GM19397 (cell line): ENCODE data around the gene WDR48.

ENCODE experiments used
- ATAC-seq: cut with Tn5 transposase; IDR thresholded peaks from one replicate; pipeline ENCODE4 v1.9.1; 2021; ENCODE audit warnings: mild to moderate bottlenecking, moderate library complexity; ENCODE audit not compliant: unreplicated experiment

Gene WDR48

DNA sequence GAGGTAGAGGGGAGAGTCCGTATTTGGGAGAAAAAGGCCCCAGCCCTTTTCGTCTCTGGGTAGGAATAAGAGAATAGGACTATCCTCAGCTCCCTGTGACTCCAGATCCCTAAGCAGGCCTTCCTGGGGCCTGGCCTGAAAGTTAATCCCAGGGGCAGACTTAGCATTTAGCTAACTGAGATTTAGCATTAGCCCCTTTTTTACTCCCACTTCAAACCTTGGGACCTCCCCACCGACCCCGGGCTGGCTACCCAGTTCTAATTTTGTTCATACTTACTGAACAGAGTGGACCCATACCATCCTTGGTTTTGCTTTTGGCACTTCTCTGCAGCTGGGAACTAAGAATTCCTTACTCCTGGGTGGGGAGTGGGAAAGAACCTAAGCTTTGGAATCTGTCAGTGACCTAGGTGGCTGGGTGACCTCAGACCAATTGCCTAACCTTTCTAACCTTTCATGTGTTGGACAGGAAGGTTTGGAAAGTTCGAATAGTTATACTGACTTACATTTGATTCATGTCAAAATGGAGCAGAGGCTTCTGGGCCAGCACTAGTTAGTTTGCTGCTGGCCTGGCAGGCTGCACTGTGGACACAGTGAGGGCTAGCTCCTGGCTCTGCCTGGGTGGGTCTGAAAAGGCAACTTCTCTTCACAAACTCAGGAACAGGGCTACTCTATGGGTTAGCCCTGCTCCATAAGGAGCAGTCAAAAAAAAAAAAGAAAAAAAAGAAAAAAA lies 67.3 kb downstream of the WDR48 start:
- no peak for ATAC-seq

DNA sequence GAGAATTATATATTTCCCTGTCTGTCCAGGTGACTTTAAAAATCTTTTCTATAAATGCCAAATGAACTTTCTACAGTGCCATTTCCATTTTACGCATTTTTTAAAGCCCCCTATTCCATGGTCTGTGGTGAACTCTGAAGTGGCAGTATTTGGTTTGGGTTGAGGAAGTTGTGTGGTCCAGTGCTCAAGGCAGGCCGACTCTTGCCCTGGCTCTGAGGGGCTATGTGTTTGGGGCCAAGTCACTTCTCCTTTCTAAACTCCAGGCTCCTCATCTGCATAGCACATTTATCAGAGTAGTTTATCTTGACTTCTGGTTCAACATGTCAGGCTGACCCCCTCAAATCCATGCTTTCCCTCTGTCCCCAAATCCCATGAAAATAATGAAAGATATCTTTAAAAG lies 69.8 kb downstream of the WDR48 start:
- ATAC-seq: no peak

DNA sequence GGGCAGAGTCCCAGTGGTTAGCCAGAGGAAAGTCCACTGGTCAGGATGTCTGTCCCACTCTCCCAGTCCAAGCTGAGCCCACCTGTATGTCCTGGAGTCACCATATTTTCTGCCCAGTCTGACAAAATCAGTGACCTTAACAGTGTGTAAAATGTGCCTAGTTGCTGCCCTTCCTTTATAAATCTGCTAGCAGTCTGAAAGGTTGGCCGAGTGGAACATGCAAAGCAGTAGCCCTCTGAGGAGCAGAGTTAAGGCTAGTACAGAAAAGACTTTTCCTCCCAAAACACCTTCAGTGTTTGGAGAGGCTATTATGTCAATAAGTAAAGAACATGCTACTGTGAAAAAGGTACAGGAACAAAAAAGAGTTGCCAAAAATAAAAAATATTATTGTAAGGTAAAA lies 71.0 kb downstream of the WDR48 start:
- ATAC-seq: peak; percentile 72

DNA sequence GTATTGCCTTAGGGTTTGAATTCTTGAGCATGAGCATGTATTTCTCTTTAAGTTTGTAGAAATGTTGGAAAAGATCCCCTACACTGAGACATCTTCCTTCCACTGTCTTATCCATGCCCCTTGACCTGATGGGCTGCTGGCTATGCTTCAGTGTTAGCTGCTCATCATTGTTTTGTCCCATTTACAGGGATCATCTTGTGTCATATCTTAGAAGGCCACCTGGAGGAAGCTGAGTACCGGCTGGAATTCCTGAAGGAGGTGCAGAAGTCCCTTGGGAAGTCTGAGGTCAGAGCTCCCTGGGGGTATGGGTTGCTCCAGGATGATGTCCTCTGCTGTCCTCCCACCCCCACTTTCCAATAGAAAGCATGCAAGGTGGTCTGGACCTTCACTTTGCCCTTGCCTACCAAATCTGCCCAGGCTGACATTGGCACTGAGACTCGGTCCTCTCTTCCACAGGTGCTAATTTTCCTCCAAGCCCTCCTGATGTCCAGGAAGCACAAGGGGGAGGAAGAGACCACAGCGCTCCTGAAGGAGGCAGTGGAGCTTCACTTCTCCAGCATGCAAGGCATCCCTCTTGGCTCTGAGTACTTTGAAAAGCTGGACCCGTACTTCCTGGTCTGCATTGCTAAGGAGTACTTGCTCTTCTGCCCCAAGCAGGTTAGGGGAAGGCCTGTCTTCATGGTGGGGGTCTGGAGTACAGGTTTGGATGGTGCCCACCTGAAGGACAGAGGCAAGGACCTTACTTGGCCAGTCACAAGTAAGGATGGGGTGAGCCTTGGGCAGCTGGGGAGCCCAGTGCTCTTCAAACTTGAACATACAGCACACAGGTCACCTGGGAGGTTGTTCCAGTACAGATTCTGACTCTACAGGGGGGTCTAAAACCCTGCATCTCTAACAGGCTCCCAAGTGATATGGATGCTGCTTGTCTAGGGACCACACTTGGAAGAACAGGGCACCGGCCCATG lies 73.3 kb downstream of the WDR48 start:
- no peak for ATAC-seq

DNA sequence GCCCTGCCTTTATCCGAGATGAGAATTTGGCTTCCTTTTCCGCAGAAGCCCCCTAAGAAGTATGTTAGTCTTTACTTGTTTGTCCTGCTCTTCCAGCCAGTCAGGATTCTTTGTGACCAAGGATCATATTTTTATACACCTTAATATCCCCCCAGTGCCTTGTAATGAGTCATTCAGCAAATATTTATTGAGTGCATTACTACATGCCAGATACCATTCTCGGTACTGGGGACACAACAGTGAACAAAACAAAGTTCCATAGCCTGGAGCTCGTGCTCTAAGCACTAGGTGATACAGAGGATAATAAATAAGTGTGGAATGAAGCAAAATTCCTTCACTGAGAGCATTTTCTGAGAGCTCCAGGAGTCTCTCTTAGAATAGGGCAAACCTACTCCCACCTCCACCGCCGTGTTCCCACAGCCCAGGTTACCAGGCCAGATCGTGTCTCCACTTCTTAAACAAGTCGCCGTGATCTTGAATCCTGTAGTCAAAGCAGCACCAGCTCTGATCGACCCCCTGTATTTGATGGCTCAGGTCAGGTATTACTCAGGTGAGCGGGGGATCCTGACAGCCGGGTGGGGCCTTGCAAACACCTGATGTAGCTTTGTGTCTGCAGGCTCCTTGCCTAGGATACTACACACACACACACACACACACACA lies 74.2 kb downstream of the WDR48 start:
- ATAC-seq: no peak

DNA sequence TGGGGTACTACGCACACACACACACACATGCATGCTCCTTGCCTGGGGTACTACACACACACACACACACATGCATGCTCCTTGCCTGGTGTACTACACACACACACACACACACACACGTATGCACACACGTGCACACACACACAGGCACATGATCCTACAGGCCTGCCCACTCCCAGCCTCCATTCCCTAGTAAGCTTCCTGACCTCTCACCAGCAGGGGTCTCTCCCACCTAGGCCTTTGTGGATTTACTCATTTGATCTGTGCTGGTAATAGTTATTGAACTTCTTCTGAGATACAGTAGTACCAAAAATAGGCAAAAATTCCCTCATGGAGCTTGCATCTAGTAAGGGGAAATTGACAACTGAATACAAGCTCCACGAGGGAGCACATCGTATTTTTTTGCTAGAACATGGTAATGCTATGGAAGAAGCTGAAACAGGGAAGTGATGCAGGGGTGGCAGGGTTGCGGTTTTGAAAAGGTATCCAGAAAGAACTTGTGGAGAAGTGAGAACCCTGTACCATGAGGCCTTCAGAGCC lies 74.8 kb downstream of the WDR48 start:
- ATAC-seq: no peak

DNA sequence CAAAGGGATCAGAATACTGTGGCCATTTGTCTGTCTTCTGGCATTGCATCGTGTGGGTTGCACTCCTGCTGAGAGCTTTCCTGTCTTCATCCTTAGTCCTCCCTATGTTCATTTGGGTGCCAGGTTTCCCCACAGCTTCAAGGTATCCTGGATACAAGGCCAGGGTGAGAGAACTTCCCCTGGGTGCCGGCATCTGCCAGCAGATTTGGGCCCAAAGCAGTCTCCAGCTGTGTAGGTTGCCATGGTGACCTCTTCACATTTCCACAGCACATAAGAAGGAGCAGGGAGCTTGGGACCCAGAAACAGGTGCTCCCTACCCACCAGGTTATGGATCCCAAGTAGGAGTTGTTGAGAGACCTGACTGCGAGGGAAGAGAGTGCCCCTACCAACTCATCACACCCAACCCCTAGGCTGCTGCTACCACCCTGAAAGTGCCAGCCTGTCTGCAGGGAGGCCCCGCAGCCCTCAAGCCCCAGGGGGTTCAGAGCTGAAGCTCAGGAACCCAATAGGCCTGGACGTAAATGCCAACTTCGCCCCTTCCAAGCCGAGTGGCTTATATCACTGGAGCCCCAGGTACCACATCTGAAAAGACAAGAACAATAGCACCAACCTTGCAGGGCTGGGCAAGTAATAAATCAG lies 75.6 kb downstream of the WDR48 start:
- ATAC-seq: no peak

DNA sequence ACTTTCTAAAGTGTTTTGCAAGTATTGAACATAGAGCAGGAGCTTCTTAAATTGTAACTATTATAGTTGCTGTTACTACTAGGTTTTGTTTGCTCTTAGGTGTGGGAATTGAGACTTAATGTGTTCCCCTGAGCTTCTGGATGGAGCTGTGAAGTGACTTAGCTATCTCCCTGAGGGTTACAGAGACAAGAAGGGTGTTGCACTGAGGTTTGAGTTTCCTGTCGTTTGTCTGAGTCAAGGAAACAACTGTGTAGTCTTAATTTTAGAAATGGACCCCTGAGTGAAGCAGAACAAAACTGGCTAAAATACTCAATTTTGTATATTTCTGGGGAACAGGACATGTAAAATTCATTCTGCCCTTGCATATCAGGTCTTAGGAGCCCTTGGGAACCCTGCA lies 76.1 kb downstream of the WDR48 start:
- no peak for ATAC-seq

DNA sequence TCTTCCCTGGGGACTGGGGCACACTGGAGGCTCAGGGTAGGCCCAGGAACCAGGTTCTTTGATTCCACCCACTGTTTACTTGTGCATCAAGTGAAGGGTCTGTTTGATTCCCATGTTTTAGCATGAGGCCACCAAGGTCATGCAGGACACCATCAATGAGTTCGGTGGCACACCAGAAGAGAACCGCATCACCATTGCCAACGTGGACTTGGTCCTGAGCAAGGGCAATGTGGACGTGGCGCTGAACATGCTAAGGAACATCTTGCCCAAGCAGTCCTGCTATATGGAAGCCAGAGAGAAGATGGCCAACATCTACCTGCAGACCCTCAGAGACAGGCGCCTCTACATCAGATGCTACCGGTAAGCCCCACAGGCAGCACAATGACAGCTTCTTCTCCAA lies 77.1 kb downstream of the WDR48 start:
- ATAC-seq: no peak

DNA sequence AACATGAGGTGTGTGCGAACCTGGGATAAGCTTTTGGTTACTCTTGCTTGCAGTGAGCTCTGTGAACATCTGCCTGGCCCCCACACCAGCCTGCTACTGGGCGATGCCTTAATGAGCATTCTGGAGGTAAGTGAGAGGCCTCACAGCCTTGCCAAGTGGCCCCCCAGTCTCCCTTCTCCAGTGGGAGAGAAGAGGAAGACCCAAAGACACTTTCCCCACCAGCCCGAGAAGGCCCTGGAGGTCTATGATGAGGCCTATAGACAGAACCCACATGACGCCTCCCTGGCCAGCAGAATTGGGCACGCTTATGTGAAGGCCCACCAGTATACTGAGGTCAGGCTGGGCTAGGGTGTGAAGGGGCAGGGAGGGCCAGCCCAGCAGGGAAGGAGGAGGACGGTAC lies 78.2 kb downstream of the WDR48 start:
- ATAC-seq: no peak

DNA sequence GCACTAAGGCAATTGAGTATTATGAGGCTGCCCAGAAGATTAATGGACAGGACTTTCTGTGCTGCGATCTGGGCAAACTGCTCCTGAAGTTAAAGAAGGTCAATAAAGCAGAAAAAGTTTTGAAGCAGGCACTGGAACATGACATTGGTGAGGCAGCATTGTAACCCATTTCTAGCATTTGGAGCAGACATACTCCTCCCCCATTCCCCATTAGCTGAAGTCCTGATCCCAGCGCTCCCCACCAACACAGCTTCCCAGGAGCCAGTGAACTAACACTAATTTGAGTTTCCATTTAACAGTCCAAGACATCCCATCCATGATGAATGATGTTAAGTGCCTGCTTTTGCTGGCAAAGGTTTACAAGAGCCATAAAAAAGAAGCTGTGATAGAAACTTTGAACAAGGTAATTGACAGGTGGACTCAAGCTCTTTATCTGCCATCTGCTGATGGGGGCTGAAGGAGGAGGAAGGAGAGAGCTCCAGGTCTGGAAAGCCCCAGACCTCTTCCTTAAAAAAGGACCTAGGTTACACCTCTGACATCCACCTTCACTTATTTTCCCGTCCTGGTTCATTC lies 79.0 kb downstream of the WDR48 start:
- ATAC-seq: no peak

DNA sequence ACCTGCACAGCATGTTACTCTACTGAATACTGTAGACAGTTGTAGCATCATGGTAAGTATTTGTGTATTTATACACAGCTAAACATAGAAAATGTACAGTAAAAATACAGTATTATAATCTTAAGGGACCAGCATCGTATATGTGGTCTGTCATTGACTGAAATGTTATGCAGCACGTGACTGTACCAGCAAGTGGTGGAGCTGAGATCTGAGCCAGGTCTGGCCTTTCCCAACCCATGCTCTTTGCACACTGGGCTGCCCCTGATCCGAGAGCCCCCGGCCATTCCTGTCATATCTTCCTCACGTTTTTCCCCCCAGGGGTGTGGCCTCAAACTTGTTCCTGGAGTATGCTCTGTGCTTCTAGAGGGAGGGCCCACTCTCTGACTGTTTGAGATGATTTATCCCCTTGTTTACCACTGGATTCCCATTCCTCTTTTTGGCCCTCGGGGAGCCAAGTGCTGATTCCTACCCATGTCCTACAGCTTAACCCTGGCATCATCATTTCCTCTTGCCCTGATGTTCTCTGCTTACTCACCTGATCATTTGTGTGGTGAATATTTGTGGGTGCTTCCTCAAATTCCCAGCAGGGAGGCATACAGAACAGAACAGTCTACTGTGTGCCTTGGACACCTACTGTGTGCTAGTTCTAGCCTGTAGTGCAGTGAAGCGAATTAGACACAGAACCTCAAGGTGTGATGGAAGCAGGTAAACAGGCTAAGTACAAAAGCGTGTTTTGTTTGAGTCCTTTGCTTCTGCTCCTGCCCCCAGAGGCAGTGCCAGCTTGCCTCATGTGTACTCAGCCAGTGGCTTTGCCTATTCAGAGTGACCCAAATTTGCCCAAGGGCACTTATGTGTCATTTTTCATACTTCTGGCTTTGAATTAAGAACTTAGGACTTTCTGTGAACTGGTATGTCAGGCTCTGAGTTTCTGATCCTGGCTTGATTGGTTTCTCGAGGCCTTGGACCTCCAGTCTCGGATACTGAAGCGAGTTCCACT lies 80.6 kb downstream of the WDR48 start:
- ATAC-seq: no peak

DNA sequence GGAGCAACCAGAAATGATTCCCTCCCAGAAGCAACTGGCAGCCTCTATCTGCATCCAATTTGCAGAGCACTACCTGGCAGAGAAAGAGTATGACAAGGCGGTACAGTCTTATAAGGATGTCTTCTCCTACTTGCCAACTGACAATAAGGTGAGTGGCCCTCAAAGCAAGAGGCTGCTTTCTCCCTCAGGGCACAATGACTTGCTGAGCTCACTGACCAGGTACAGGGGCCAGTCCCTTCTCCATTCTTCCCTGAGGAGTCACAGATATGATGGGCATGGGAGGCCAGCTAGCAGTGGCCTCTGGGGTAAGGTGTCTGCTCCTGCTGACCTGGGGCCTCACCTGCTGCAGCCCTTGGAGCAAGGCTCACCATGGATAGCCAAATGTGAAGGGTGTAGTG lies 81.3 kb downstream of the WDR48 start:
- no peak for ATAC-seq

DNA sequence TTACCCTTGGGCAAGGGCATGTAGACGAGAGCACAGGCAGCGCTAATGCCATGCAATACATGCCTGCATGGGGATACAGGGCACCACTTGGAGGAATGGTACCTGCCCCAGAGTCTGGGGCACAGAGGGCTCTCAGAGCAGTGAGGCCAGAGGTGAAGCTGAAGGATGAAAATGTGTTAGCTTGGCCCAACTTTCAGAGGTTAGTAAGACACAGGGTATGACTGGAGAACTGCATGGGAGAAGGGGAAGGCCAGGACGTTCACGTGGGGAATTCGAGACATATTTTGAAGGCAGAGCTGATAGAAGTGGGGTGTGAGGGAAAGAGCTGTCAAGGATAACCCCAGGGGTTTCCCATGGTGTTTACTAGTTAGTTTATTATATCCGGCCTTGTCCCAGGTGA lies 82.0 kb downstream of the WDR48 start:
- no peak for ATAC-seq

DNA sequence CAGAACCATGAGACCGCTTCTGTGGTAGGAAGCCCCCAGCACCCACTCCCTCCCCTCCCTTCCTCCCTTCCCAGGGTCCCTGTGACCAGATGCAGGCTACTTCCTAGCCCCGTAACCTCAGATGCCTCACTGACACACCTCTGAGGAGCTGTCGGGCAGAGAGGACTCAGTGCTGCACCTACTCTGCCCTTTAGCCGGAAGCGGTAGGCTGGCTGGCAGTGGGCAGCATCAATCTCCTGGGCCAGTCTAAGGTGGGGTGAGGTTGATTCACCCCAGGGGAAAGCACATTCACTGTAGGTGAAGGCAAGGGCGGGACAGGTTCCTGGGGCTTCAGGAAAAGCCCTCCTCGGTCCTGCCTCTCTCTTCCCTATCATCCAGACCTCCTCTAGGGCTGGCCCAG lies 82.5 kb downstream of the WDR48 start:
- no peak for ATAC-seq

DNA sequence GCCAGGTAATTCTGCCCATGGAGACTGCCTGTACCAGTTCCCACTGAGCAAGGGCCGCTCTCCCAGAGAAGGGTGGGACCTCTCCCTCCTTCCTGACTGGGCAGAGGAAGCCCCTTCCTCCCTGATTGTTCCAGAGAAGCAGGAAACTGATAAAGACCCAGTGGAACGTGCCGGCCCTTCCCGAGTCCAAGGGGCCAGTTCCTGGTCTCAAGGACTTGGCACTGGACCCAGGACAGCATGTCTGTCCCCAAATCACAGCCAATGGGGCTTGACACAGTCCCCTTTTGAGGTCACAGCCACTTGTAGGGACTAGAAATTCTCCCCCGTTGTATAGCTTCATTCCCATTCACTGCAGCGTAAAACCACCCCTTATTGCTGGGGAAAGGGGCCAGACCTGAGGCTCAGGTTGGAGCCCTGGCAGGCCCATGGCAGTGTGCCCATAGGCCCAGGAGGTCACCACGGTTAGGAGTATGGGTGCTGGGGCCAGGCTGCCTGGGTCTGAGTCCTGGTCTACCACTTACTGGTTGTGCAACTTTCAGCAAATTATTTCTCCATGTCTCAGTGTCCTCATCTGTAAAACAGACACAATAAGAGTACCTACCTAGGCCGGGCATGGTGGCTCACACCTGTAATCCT lies 83.5 kb downstream of the WDR48 start:
- ATAC-seq: no peak

DNA sequence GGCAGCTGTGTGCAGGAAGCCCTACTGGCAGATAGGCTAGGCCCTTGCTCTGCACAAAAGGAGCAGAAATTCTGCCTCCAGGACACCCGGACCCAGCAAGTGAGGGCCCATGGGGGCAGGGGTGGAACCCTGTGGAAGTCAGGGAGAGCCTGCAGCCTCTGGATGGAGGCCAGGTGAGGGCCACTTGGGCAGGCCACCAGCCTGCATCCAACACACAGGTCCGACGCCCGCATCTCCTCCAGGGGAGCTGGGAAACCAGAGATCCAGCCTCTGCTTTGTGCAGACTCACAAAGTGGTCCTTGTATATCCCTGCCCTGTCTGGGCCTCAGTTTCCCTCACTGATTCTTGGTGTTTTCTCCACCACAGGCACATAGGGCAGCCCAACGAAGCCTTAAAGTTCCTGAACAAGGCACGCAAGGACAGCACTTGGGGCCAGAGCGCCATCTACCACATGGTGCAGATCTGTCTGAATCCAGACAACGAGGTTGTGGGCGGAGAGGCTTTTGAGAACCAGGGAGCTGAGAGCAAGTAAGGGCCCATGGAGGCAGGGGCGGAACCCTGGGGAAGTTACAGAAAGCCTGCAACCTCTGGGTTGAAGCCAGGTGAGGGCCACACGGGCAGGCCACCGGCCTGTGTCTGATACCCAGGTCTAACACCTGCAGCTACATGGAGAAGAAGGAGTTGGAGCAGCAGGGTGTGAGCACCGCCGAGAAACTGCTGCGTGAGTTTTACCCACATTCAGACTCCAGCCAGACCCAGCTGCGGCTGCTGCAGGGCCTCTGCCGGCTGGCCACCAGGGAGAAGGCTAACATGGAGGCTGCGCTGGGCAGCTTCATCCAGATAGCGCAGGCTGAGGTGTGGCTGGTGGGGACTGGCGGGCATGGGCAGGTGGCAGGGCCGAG lies 85.0 kb downstream of the WDR48 start:
- no peak for ATAC-seq

DNA sequence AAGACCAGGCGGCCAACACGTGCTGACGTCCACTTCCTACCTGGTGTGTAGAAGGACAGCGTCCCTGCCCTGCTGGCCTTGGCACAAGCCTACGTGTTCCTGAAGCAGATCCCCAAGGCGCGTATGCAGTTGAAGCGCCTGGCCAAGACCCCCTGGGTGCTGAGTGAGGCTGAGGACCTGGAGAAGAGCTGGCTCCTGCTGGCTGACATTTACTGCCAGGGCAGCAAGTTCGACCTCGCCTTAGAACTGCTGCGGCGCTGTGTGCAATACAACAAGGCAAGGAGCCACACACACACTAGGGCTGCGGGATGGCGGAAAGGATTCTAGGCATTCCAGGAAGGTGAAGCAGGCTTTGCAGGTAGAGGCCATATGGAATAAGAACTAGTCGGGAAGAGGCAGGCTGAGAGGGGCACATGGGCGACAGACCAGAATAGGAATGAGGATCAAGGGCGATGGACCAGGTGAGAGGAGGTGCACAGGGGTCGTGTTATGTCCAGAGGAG lies 85.7 kb downstream of the WDR48 start:
- ATAC-seq: no peak
